ENCODE data around the gene PIK3R1.

- TF ChIP-seq USF1 (IDR thresholded peaks at IDR 0.05) (no peak), NFIC (IDR thresholded peaks at IDR 0.05) (no peak), YY1 (IDR thresholded peaks at IDR 0.05; ENCODE audit: low read depth) (no peak), TAF1 (IDR thresholded peaks at IDR 0.05; ENCODE audit: low read depth) (no peak), REST (IDR thresholded peaks at IDR 0.05; ENCODE audit: low read depth) (no peak)
Measured at GRCh38 chr5:68258531-68258930, 43.0 kb downstream of the PIK3R1 start.
